Endodermal cell (in vitro differentiated cells): ENCODE data around the gene PLOD2. TPM values are rescaled to one million over a fixed set of nuclear protein-coding genes. Genes with fewer than 3 reads are reported as not detected.

Experiments
- DNase-seq: peaks from one replicate; pipeline ENCODE4 v3.0.0-alpha.2; 2017
- H3K27ac ChIP-seq: 2 replicates; pipeline ENCODE4 v1.5.1; 2013; ENCODE audit warnings: mild to moderate bottlenecking, low read depth, low read length, moderate library complexity
- H3K27me3 ChIP-seq: 2 replicates; pipeline ENCODE4 v1.6.1; 2013; ENCODE audit warnings: mild to moderate bottlenecking, low read length, moderate library complexity; ENCODE audit not compliant: insufficient read depth, control insufficient read depth, poor library complexity, severe bottlenecking
- H3K36me3 ChIP-seq: 2 replicates; pipeline ENCODE4 v1.7.0; 2013; ENCODE audit warnings: mild to moderate bottlenecking, low read length, moderate library complexity; ENCODE audit not compliant: control insufficient read depth, insufficient read depth
- H3K4me1 ChIP-seq: one replicate; pipeline ENCODE4 v1.7.0; 2013; ENCODE audit warnings: low read length; ENCODE audit not compliant: control insufficient read depth, insufficient read depth
- H3K4me3 ChIP-seq: 2 replicates; pipeline ENCODE4 v1.5.1; 2013; ENCODE audit warnings: mild to moderate bottlenecking, low read length, moderate library complexity
- H3K9ac ChIP-seq: 2 replicates; pipeline ENCODE4 v1.6.1; 2013; ENCODE audit warnings: mild to moderate bottlenecking, low read length, moderate library complexity; ENCODE audit not compliant: poor library complexity, severe bottlenecking; ENCODE audit errors: extremely low read depth
- H3K9me3 ChIP-seq: 2 replicates; pipeline ENCODE4 v1.6.1; 2013; ENCODE audit warnings: mild to moderate bottlenecking, low read length, moderate library complexity; ENCODE audit not compliant: control insufficient read depth
- H3K27ac Mint-ChIP-seq: 2 replicates; pipeline ENCODE4 v1.8.0; 2020; ENCODE audit warnings: mixed read lengths
- H3K27me3 Mint-ChIP-seq: 2 replicates; pipeline ENCODE4 v1.8.0; 2021; ENCODE audit warnings: mild to moderate bottlenecking, mixed read lengths; ENCODE audit not compliant: insufficient read depth
- H3K36me3 Mint-ChIP-seq: 2 replicates; pipeline ENCODE4 v1.8.0; 2020; ENCODE audit warnings: low read depth, mixed read lengths
- H3K4me1 Mint-ChIP-seq: 2 replicates; pipeline ENCODE4 v1.8.0; 2020; ENCODE audit warnings: mixed read lengths
- H3K4me3 Mint-ChIP-seq: 2 replicates; pipeline ENCODE4 v1.8.0; 2020; ENCODE audit warnings: mild to moderate bottlenecking, moderate library complexity, mixed read lengths
- H3K9me3 Mint-ChIP-seq: 2 replicates; pipeline ENCODE4 v1.8.0; 2020; ENCODE audit warnings: mild to moderate bottlenecking, mixed read lengths
- WGBS, 2 experiments: methylation state at CpG; one replicate each; pipeline versions ENCODE4 v1.1.5 to v1.1.7; 2013; ENCODE audit warnings: missing lambda C conversion rate in 2 of 2, mixed read lengths in 1 of 2; ENCODE audit not compliant: insufficient coverage in 1 of 2, insufficient read length in 1 of 2; 5-methylcytosine and 5-hydroxymethylcytosine counted together
- total RNA-seq, 2 donors: library from RNA; stranded (reverse); fragmentation: NEBNext Ultra II Directional in 1 of 2; extraction: Animal tissue kit (Norgen Biotek cat#: 25700) in 1 of 2; gene quantifications; 2 replicates in 1 of 2; 3 replicates in 1 of 2; pipeline ENCODE4 v1.2.1, GENCODE V29; 2021
- TF ChIP-seq, protein P1 (sequence below): fragments of 200-600 bp; sonication (generic); conservative IDR thresholded peaks from 2 replicates; pipeline ENCODE4 v1.5.0; 2021; ENCODE audit warnings: antibody characterized with exemption, mild to moderate bottlenecking

PLOD2 gene
- total RNA-seq, 2 donors from 2014 or later = 37.9 to 65.5 TPM

DNA sequence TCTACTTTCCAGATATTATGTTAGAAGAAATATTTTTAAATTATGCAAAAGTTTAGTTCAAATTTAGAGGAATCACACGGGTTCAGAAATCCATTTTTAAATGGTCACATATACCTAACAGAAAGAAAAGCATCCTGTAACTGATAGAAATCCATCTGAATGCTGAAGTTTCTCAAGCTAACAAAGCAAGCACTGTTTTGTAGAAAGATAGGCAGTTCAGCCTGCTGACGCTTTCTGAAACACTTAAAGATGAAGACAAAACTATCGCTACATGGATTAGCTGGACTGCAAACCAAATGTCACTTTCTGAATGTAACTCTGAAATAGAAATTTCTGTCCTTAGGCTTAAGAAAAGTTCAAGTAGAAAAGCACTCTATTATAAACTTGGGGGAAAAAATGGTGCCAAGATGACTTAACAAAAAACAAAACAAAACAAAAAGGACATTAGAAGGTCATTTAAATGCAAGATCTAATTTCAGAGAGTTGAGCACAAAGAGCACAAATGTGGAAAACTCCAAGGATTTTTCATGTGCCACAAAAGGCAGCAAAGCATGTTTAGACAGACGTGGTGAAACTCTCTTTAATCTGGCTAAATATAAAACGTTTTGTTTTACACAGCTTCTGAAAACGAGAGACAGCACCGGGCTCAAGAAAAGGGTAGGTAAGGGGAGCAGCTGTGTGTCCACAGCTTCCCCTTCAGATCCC lies 1.2 kb downstream of the PLOD2 start:
- WGBS, 2 experiments = 3 to 23% methylated on average over 5 to 7 of the region's 7 CpGs
- no peaks in the 10 kb centered on the region for H3K27me3 ChIP-seq
- H3K4me1 ChIP-seq = no peaks in the 10 kb centered on the region
- TF ChIP-seq, protein P1, sequence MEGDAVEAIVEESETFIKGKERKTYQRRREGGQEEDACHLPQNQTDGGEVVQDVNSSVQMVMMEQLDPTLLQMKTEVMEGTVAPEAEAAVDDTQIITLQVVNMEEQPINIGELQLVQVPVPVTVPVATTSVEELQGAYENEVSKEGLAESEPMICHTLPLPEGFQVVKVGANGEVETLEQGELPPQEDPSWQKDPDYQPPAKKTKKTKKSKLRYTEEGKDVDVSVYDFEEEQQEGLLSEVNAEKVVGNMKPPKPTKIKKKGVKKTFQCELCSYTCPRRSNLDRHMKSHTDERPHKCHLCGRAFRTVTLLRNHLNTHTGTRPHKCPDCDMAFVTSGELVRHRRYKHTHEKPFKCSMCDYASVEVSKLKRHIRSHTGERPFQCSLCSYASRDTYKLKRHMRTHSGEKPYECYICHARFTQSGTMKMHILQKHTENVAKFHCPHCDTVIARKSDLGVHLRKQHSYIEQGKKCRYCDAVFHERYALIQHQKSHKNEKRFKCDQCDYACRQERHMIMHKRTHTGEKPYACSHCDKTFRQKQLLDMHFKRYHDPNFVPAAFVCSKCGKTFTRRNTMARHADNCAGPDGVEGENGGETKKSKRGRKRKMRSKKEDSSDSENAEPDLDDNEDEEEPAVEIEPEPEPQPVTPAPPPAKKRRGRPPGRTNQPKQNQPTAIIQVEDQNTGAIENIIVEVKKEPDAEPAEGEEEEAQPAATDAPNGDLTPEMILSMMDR = no peak
- H3K27ac ChIP-seq = peak overlapping the region; percentile 45
- no peaks in the 10 kb centered on the region for H3K9me3 ChIP-seq
- H3K36me3 ChIP-seq = peaks cover 3% of the 10 kb centered on the region
- Mint-ChIP-seq H3K9me3 (no peaks in the 10 kb centered on the region), H3K4me1 (peaks cover 25% of the 10 kb centered on the region), H3K27ac (peak overlapping the region; percentile 69), H3K27me3 (peaks cover 19% of the 10 kb centered on the region), H3K36me3 (peaks cover 1% of the 10 kb centered on the region), H3K4me3 (peak overlapping the region; percentile 73)
- peak overlapping the region; percentile 68 for H3K9ac ChIP-seq
- DNase-seq = no peak
- H3K4me3 ChIP-seq = peak overlapping the region; percentile 85

DNA sequence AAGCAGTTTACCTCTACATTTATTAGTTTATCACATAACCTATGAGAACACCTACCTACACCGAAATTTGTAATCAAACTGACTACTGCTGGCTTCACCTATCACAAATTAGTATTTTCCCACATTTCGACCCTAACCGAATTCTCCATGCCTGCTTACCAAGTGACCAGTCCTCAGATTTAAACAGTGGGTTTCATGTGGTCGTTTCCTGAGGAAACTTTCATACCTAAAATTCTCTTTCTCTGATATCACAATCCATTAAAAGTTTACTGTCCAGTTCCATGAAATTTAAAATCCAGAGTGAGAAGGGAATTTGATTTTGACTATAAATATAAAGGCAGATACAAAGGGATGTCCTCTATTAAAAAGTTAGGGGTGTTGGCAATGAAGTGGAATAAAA lies 1.9 kb downstream of the PLOD2 start:
- peak overlapping the region; percentile 73 for H3K4me3 Mint-ChIP-seq
- TF ChIP-seq, protein P1 = no peak
- no peaks in the 10 kb centered on the region for H3K9me3 ChIP-seq
- DNase-seq = no peak
- H3K36me3 Mint-ChIP-seq = peaks cover 1% of the 10 kb centered on the region
- peaks cover 3% of the 10 kb centered on the region for H3K36me3 ChIP-seq
- no peaks in the 10 kb centered on the region for H3K27me3 ChIP-seq
- no peak overlapping the region for H3K27ac Mint-ChIP-seq
- peak overlapping the region; percentile 68 for H3K9ac ChIP-seq
- no peak overlapping the region for H3K27ac ChIP-seq
- peaks cover 22% of the 10 kb centered on the region for H3K4me1 Mint-ChIP-seq
- WGBS, 2 experiments = 87 to 94% methylated on average over 3 to 4 of the region's 4 CpGs
- no peaks in the 10 kb centered on the region for H3K9me3 Mint-ChIP-seq
- H3K27me3 Mint-ChIP-seq = peaks cover 19% of the 10 kb centered on the region
- H3K4me1 ChIP-seq = no peaks in the 10 kb centered on the region
- H3K4me3 ChIP-seq = peak overlapping the region; percentile 85

DNA sequence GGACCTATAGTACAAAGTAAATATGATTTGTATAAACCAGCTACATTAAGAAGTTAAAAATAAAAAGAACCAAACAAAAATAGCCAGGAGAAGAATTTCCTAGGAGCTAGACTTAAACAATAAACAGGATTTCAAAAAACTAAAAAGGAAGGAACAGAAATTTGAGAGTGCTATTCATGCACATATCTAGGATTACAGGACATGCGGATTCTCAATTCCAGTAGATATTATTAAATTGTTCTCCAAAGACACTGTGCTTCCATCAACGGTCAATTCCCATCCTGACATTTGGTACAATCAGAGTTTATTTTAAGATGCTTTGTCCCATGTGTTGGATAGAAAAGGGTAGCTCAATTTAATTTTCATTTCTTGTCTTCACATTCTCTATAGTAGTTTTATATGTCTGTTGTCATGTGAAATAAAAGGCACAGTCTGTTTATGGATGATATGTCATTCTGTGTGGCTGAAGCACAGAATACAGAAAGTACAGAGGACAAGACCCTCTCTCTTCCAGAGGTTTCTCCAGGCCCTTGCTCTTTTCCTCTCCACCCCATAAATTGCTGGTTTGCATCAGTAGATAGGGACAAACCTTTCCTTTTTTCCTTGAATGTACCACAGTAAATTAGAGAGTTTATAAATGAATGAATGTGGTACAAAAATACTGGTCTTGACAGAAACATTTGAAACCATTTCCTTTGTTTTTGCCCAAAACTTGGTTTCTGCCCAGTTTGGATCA lies 3.5 kb downstream of the PLOD2 start:
- no peaks in the 10 kb centered on the region for H3K36me3 Mint-ChIP-seq
- peaks cover 10% of the 10 kb centered on the region for H3K27me3 Mint-ChIP-seq
- TF ChIP-seq, protein P1 = no peak
- 97% methylated on average over 2 of the region's 2 CpGs; no CpG with 5 or more reads in 1 of the 2 experiments for whole genome bisulfite sequencing, 2 experiments
- peaks cover 33% of the 10 kb centered on the region for H3K4me1 Mint-ChIP-seq
- H3K4me1 ChIP-seq = no peaks in the 10 kb centered on the region
- H3K27me3 ChIP-seq = no peaks in the 10 kb centered on the region
- no peak overlapping the region for H3K9ac ChIP-seq
- H3K27ac ChIP-seq = no peak overlapping the region
- H3K9me3 Mint-ChIP-seq = no peaks in the 10 kb centered on the region
- no peak overlapping the region for H3K27ac Mint-ChIP-seq
- no peak overlapping the region for H3K4me3 Mint-ChIP-seq
- H3K36me3 ChIP-seq = peaks cover 3% of the 10 kb centered on the region
- no peaks in the 10 kb centered on the region for H3K9me3 ChIP-seq
- no peak for DNase-seq
- H3K4me3 ChIP-seq = peak overlapping the region; percentile 85
